ENCODE measurements around the gene AJAP1. TPM values are rescaled to one million over a fixed set of nuclear protein-coding genes. Genes with fewer than 3 reads are reported as not detected.

The AJAP1 gene
- total and polyA plus RNA-seq, 9 donors = 0.37 to 1.3 (median 0.74) TPM

DNA sequence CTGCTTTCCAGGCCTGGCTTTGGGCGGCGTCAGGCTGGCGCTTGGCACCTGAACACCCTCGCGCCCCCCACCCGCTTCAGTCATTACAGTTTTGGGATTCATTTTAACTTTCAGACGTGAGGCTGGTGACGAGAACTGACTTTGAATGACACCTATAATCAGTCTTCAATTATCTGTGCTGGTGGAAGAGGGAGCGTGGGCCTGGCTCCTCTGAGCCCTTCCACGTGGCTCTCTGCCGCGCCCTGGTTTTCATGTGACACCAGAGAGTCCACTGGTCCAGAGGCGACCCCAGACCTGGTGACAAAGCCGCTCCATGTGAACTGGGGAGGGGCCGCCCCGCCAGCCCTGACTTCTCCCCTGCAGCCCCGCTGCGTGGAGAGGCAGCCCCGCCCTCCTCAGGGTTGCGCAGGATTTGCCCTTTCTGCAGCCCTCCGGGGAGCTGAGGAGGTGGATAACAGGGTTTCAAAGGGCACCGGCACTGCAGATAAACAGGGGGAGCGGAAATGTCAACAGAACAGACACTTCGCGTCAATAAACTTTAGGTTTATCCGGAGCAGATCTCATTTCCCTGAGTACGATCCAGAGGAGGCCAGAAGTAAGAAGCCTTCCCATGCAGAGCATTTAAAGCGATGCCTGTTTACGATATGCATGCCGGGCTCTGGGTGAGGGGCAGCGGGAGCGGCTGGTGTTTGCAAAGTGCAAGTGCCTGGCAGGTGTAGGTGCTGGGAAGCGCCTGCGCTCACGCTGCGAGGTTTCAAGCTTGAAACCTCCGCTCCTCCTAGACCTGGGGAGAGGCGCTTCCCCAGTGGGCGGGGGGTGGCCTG, 56.4 kb downstream of the AJAP1 start:
- no peaks in the 10 kb centered on the region for H3K4me1 ChIP-seq (ENCODE audit: control insufficient read depth, insufficient read depth, low read length)
- H3K9me3 ChIP-seq (replicated peaks; ENCODE audit: control insufficient read depth, low read depth, low read length) = no peaks in the 10 kb centered on the region
- H3K27me3 ChIP-seq (ENCODE audit: control insufficient read depth, insufficient read depth, low read length) = peaks cover 27% of the 10 kb centered on the region
- no peak overlapping the region for H3K4me3 ChIP-seq (ENCODE audit: low read length)
- WGBS (ENCODE audit: insufficient coverage) = 15% methylated on average over 31 of the region's 39 CpGs
- DNase-seq = no peak
- H3K36me3 ChIP-seq (ENCODE audit: control insufficient read depth, insufficient read depth, low read length) = no peaks in the 10 kb centered on the region
- no peak overlapping the region for H3K27ac ChIP-seq (ENCODE audit: low read length)

DNA sequence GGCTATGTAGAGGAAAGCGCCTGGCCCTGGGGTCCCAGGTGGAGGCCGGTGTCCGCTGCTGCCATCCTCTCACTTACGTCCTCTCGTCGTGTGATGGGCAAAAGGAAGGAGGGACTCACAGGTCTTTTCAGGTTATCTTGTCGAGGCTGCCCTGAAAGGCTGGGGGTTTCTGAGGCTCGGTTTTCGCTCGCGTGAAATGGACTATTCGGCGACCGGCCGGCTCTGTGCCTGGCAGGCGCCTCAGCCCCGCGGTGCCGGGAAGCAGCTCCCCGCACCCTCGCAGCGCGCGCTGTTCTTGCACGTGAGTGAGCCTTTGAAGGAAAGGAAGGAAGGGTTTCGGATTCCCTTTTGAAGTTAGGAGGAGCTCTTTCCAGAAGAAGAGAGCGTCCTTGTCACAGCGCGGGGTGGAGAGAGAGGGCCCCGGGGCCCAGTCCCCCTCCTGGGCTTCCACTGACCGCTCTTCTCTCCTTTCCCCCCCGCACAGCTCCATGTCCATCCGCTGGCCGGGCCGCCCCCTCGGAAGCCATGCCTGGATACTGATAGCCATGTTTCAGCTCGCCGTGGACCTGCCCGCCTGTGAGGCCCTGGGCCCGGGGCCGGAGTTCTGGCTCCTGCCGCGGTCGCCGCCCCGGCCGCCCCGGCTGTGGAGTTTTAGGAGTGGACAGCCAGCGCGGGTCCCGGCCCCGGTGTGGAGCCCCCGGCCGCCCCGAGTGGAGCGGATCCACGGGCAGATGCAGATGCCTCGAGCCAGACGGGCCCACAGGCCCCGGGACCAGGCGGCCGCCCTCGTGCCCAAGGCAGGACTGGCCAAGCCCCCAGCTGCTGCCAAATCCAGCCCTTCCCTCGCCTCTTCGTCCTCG, 57.2 kb downstream of the AJAP1 start:
- no peak for DNase-seq
- Histone ChIP-seq H3K27ac (ENCODE audit: low read length) (no peak overlapping the region), H3K4me1 (ENCODE audit: control insufficient read depth, insufficient read depth, low read length) (no peaks in the 10 kb centered on the region), H3K27me3 (ENCODE audit: control insufficient read depth, insufficient read depth, low read length) (peaks cover 25% of the 10 kb centered on the region), H3K9me3 (replicated peaks; ENCODE audit: control insufficient read depth, low read depth, low read length) (no peaks in the 10 kb centered on the region), H3K4me3 (ENCODE audit: low read length) (no peak overlapping the region), H3K36me3 (ENCODE audit: control insufficient read depth, insufficient read depth, low read length) (no peaks in the 10 kb centered on the region)
- WGBS (ENCODE audit: insufficient coverage) = 64% methylated on average over 42 of the region's 66 CpGs

DNA sequence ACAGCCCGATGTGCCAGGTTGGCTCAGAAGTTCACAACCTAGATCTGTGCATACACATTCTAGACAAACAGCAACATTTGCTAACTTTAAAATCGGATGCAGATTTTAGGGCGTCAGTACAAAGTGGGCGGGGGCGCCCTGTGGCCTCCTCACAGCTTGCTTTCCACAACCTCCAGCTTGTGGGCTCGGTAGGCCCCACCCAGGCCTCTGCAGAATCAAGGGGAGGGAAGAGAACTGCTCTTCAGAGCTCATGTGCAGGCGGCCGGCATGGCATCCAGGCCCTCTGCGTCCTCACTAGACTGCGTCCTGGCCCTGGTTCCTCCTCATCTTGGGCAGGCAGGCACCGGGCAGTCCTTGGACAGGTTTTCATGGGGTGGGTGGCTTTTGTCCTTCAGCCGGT, 59.3 kb downstream of the AJAP1 start:
- H3K4me1 ChIP-seq (ENCODE audit: control insufficient read depth, insufficient read depth, low read length) = no peaks in the 10 kb centered on the region
- no peaks in the 10 kb centered on the region for H3K36me3 ChIP-seq (ENCODE audit: control insufficient read depth, insufficient read depth, low read length)
- H3K9me3 ChIP-seq (replicated peaks; ENCODE audit: control insufficient read depth, low read depth, low read length) = no peaks in the 10 kb centered on the region
- peaks cover 20% of the 10 kb centered on the region for H3K27me3 ChIP-seq (ENCODE audit: control insufficient read depth, insufficient read depth, low read length)
- WGBS (ENCODE audit: insufficient coverage) = 76% methylated on average over 10 of the region's 12 CpGs
- no peak overlapping the region for H3K27ac ChIP-seq (ENCODE audit: low read length)
- no peak overlapping the region for H3K4me3 ChIP-seq (ENCODE audit: low read length)
- no peak for DNase-seq

GRCh38 chr1:4716406-4716805, 62.0 kb downstream of the AJAP1 start:
- H3K9me3 ChIP-seq (replicated peaks; ENCODE audit: control insufficient read depth, low read depth, low read length) = no peaks in the 10 kb centered on the region
- H3K27me3 ChIP-seq (ENCODE audit: control insufficient read depth, insufficient read depth, low read length) = peaks cover 7% of the 10 kb centered on the region
- H3K4me1 ChIP-seq (ENCODE audit: control insufficient read depth, insufficient read depth, low read length) = no peaks in the 10 kb centered on the region
- H3K4me3 ChIP-seq (ENCODE audit: low read length) = no peak overlapping the region
- no peak overlapping the region for H3K27ac ChIP-seq (ENCODE audit: low read length)
- no peaks in the 10 kb centered on the region for H3K36me3 ChIP-seq (ENCODE audit: control insufficient read depth, insufficient read depth, low read length)
- DNase-seq = no peak

GRCh38 chr1:4718071-4718470, 63.7 kb downstream of the AJAP1 start:
- DNase-seq = no peak
- Histone ChIP-seq H3K27me3 (ENCODE audit: control insufficient read depth, insufficient read depth, low read length) (peaks cover 2% of the 10 kb centered on the region), H3K9me3 (replicated peaks; ENCODE audit: control insufficient read depth, low read depth, low read length) (peaks cover 3% of the 10 kb centered on the region), H3K27ac (ENCODE audit: low read length) (no peak overlapping the region), H3K36me3 (ENCODE audit: control insufficient read depth, insufficient read depth, low read length) (no peaks in the 10 kb centered on the region), H3K4me3 (ENCODE audit: low read length) (no peak overlapping the region), H3K4me1 (ENCODE audit: control insufficient read depth, insufficient read depth, low read length) (no peaks in the 10 kb centered on the region)
- WGBS (ENCODE audit: insufficient coverage) = 47% methylated on average over 4 of the region's 5 CpGs

DNA sequence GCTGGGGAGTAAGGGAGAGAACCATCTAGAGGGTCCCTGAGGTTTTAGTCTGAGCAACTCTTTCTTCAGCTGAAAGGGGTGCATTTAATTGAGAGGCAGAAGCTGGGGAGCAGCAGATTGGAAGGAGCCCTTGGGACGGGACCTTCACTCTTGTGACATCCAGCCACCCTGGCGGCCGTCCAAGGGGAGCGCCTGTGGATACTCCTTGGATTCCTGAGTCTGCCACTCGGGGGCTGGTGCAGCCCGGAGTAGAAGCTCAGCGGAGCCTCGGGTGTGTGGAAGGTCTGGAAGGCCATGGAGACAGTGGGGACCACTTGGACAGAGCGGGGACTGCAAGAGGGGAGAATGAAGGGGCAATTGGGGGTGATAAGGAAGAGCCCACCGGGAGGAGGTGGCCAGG, 68.7 kb downstream of the AJAP1 start:
- H3K4me3 ChIP-seq (ENCODE audit: low read length) = no peak overlapping the region
- 64% methylated on average over 10 of the region's 10 CpGs for WGBS (ENCODE audit: insufficient coverage)
- no peaks in the 10 kb centered on the region for H3K27me3 ChIP-seq (ENCODE audit: control insufficient read depth, insufficient read depth, low read length)
- H3K4me1 ChIP-seq (ENCODE audit: control insufficient read depth, insufficient read depth, low read length) = no peaks in the 10 kb centered on the region
- no peak for DNase-seq
- no peaks in the 10 kb centered on the region for H3K36me3 ChIP-seq (ENCODE audit: control insufficient read depth, insufficient read depth, low read length)
- peaks cover 3% of the 10 kb centered on the region for H3K9me3 ChIP-seq (replicated peaks; ENCODE audit: control insufficient read depth, low read depth, low read length)
- H3K27ac ChIP-seq (ENCODE audit: low read length) = no peak overlapping the region

GRCh38 chr1:4724001-4724400, 69.6 kb downstream of the AJAP1 start:
- no peak for DNase-seq
- Histone ChIP-seq H3K4me3 (ENCODE audit: low read length) (no peak overlapping the region), H3K36me3 (ENCODE audit: control insufficient read depth, insufficient read depth, low read length) (no peaks in the 10 kb centered on the region), H3K27ac (ENCODE audit: low read length) (no peak overlapping the region), H3K9me3 (replicated peaks; ENCODE audit: control insufficient read depth, low read depth, low read length) (peaks cover 3% of the 10 kb centered on the region), H3K4me1 (ENCODE audit: control insufficient read depth, insufficient read depth, low read length) (no peaks in the 10 kb centered on the region), H3K27me3 (ENCODE audit: control insufficient read depth, insufficient read depth, low read length) (no peaks in the 10 kb centered on the region)
- 89% methylated on average over 7 of the region's 12 CpGs for WGBS (ENCODE audit: insufficient coverage)

GRCh38 chr1:4724695-4725250, 70.4 kb downstream of the AJAP1 start:
- DNase-seq = no peak
- Histone ChIP-seq H3K36me3 (ENCODE audit: control insufficient read depth, insufficient read depth, low read length) (no peaks in the 10 kb centered on the region), H3K27me3 (ENCODE audit: control insufficient read depth, insufficient read depth, low read length) (no peaks in the 10 kb centered on the region), H3K27ac (ENCODE audit: low read length) (no peak overlapping the region), H3K4me3 (ENCODE audit: low read length) (no peak overlapping the region), H3K9me3 (replicated peaks; ENCODE audit: control insufficient read depth, low read depth, low read length) (peaks cover 3% of the 10 kb centered on the region), H3K4me1 (ENCODE audit: control insufficient read depth, insufficient read depth, low read length) (no peaks in the 10 kb centered on the region)
- WGBS (ENCODE audit: insufficient coverage) = 70% methylated on average over 7 of the region's 8 CpGs

DNA sequence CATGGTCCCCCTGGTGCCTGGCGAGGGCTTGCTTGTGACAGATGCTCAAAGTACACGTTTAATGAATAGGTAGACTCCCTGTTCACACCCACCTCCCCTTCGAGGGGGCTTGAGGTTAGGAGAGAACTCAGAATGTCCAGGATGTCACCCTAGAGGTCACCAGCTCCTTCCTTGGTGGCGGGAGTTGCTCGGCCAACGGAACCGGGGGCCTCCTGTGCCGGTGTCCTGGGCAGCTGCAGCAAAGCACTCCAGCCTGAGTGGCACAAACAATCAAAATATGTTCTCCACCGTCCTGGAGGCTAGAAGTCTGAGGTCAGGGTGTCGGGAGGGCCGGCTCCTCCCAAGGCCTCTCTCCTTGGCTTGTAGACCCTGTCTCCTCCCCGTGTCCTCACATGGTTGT, 71.0 kb downstream of the AJAP1 start:
- Histone ChIP-seq H3K9me3 (replicated peaks; ENCODE audit: control insufficient read depth, low read depth, low read length) (peaks cover 3% of the 10 kb centered on the region), H3K27me3 (ENCODE audit: control insufficient read depth, insufficient read depth, low read length) (no peaks in the 10 kb centered on the region), H3K4me1 (ENCODE audit: control insufficient read depth, insufficient read depth, low read length) (no peaks in the 10 kb centered on the region), H3K36me3 (ENCODE audit: control insufficient read depth, insufficient read depth, low read length) (no peaks in the 10 kb centered on the region), H3K27ac (ENCODE audit: low read length) (no peak overlapping the region), H3K4me3 (ENCODE audit: low read length) (no peak overlapping the region)
- DNase-seq = no peak
- WGBS (ENCODE audit: insufficient coverage) = 75% methylated on average over 3 of the region's 12 CpGs

GRCh38 chr1:4726620-4727341, 72.4 kb downstream of the AJAP1 start:
- H3K4me1 ChIP-seq (ENCODE audit: control insufficient read depth, insufficient read depth, low read length) = no peaks in the 10 kb centered on the region
- peaks cover 3% of the 10 kb centered on the region for H3K9me3 ChIP-seq (replicated peaks; ENCODE audit: control insufficient read depth, low read depth, low read length)
- no peak overlapping the region for H3K27ac ChIP-seq (ENCODE audit: low read length)
- H3K36me3 ChIP-seq (ENCODE audit: control insufficient read depth, insufficient read depth, low read length) = no peaks in the 10 kb centered on the region
- H3K4me3 ChIP-seq (ENCODE audit: low read length) = no peak overlapping the region
- WGBS (ENCODE audit: insufficient coverage) = 53% methylated on average over 21 of the region's 26 CpGs
- peak; percentile 12 for DNase-seq
- H3K27me3 ChIP-seq (ENCODE audit: control insufficient read depth, insufficient read depth, low read length) = no peaks in the 10 kb centered on the region
